WTC11 (cell line): ENCODE measurements around the gene MLYCD. TPM values are rescaled to one million over a fixed set of nuclear protein-coding genes. Genes with fewer than 3 reads are reported as not detected.

Experiments
- ATAC-seq: fragments of 200-7000 bp; cut with Tn5 transposase; 2 replicates; pipeline ENCODE4 v1.10.0; 2021; ENCODE audit warnings: mild to moderate bottlenecking, moderate library complexity
- CTCF ChIA-PET: fragments of 300-600 bp; sonication (Branson Sonifier 250); formaldehyde crosslinking; loops from one replicate; lab custom pipeline; 2021; ENCODE audit warnings: antibody characterized with exemption; lab: Charles Lee
- POLR2A ChIA-PET: fragments of 350-600 bp; sonication (Branson Sonifier 250); formaldehyde crosslinking; loops from one replicate; lab custom pipeline; 2021; ENCODE audit warnings: antibody characterized with exemption; lab: Charles Lee
- DNase-seq: peaks from one replicate; pipeline ENCODE4 v3.0.0; 2021; ENCODE audit warnings: low spot score
- H3K27ac Mint-ChIP-seq: 2 replicates; pipeline ENCODE4 v1.8.0; 2021; ENCODE audit warnings: mixed read lengths
- H3K27me3 Mint-ChIP-seq: 2 replicates; pipeline ENCODE4 v1.8.0; 2021; ENCODE audit warnings: low read depth, mild to moderate bottlenecking, moderate library complexity, mixed read lengths
- H3K36me3 Mint-ChIP-seq: 2 replicates; pipeline ENCODE4 v1.8.0; 2021; ENCODE audit warnings: mixed read lengths
- H3K4me1 Mint-ChIP-seq: 2 replicates; pipeline ENCODE4 v1.8.0; 2022; ENCODE audit warnings: mixed read lengths
- H3K4me3 Mint-ChIP-seq: 2 replicates; pipeline ENCODE4 v1.8.0; 2021; ENCODE audit warnings: mild to moderate bottlenecking, moderate library complexity, mixed read lengths
- H3K9me3 Mint-ChIP-seq: 2 replicates; pipeline ENCODE4 v1.8.0; 2021; ENCODE audit warnings: mixed read lengths
- ATF6 ChIP-seq: sonication (generic); formaldehyde crosslinking; IDR thresholded peaks from 2 replicates; pipeline ENCODE4 v1.8.1; 2023; ENCODE audit warnings: mild to moderate bottlenecking, missing genetic modification reagents
- E2F4 ChIP-seq: sonication (generic); formaldehyde crosslinking; IDR thresholded peaks from 2 replicates; pipeline ENCODE4 v1.8.1; 2022; ENCODE audit warnings: low read depth, mild to moderate bottlenecking, moderate library complexity, missing genetic modification reagents, borderline replicate concordance
- HMGXB4 ChIP-seq: sonication (generic); formaldehyde crosslinking; IDR thresholded peaks from 2 replicates; pipeline ENCODE4 v1.8.1; 2023; ENCODE audit warnings: mild to moderate bottlenecking, moderate library complexity, missing genetic modification reagents
- MAX ChIP-seq: sonication (generic); formaldehyde crosslinking; IDR thresholded peaks from 2 replicates; pipeline ENCODE4 v1.8.0; 2022; ENCODE audit warnings: mild to moderate bottlenecking, missing genetic modification reagents
- MLX ChIP-seq: sonication (generic); formaldehyde crosslinking; IDR thresholded peaks from 2 replicates; pipeline ENCODE4 v1.8.1; 2023; ENCODE audit warnings: mild to moderate bottlenecking, missing genetic modification reagents, moderate library complexity
- MXD4 ChIP-seq: fragments of 250-450 bp; sonication (Bioruptor Pico); IDR thresholded peaks from 2 replicates; pipeline ENCODE4 v1.8.0; 2021; ENCODE audit warnings: mild to moderate bottlenecking, moderate library complexity, borderline replicate concordance
- NR2C2 ChIP-seq: sonication (generic); formaldehyde crosslinking; IDR thresholded peaks from 2 replicates; pipeline ENCODE4 v1.8.0; 2022; ENCODE audit warnings: mild to moderate bottlenecking, missing genetic modification reagents
- ZBTB43 ChIP-seq: sonication (generic); formaldehyde crosslinking; IDR thresholded peaks from 2 replicates; pipeline ENCODE4 v1.8.1; 2023; ENCODE audit warnings: mild to moderate bottlenecking, missing genetic modification reagents
- ZNF671 ChIP-seq: fragments of 250-450 bp; sonication (Bioruptor Pico); IDR thresholded peaks from 2 replicates; pipeline ENCODE4 v1.8.0; 2021; ENCODE audit warnings: mild to moderate bottlenecking
- total RNA-seq: library from RNA; stranded (reverse); gene quantifications from 3 replicates; pipeline ENCODE4 v1.2.3, GENCODE V29; 2021

The MLYCD gene
- total RNA-seq, 1 experiment from 2014 or later: 6.3 TPM

GRCh38 chr16:83959656-83960434, 60.9 kb downstream of the MLYCD start (continued):
- TF ChIP-seq E2F4 (CRISPR knock-in tag) (no peak), HMGXB4 (CRISPR knock-in tag) (no peak), ZBTB43 (CRISPR knock-in tag) (no peak)

GRCh38 chr16:83960521-83961249, 61.8 kb downstream of the MLYCD start:
- TF ChIP-seq MLX (CRISPR knock-in tag) (no peak), MXD4 (no peak), ZNF671 (no peak), NR2C2 (CRISPR knock-in tag) (no peak)
- no peaks in the 10 kb centered on the region for H3K27me3 Mint-ChIP-seq
- no peak for ATAC-seq
- DNase-seq: no peak
- ChIA-PET CTCF (interaction anchor here (1.4 kb wide), 1 partner anchor 87 kb away, joined by 3 read pairs; no protein-coding TSS in a partner anchor), POLR2A (no interaction called here)
- H3K27ac Mint-ChIP-seq: no peak overlapping the region
- H3K4me3 Mint-ChIP-seq: no peak overlapping the region
- no peaks in the 10 kb centered on the region for H3K36me3 Mint-ChIP-seq
- H3K9me3 Mint-ChIP-seq: no peaks in the 10 kb centered on the region
- H3K4me1 Mint-ChIP-seq: no peaks in the 10 kb centered on the region

GRCh38 chr16:83961591-83961990, 62.7 kb downstream of the MLYCD start:
- DNase-seq (no peak), ATAC-seq (no peak)
- Mint-ChIP-seq H3K4me1 (no peaks in the 10 kb centered on the region), H3K27ac (no peak overlapping the region), H3K36me3 (no peaks in the 10 kb centered on the region), H3K27me3 (no peaks in the 10 kb centered on the region; the same call in 1 of the 2 replicates), H3K4me3 (no peak overlapping the region), H3K9me3 (no peaks in the 10 kb centered on the region)
- ChIA-PET CTCF (interaction anchor here (1.4 kb wide), 1 partner anchor 86 kb away, joined by 3 read pairs; no protein-coding TSS in a partner anchor), POLR2A (no interaction called here)
- TF ChIP-seq MAX (CRISPR knock-in tag): no peak
- no peak for TF ChIP-seq ATF6 (CRISPR knock-in tag)
- no peak for TF ChIP-seq MLX (CRISPR knock-in tag)
